ENCODE results near the gene LIFR. TPM values are rescaled to one million over a fixed set of nuclear protein-coding genes. Genes with fewer than 3 reads are reported as not detected.
A peak's percentile ranks its signal among the peaks of the same experiment; 100 is the strongest.

Gene LIFR
- total and polyA plus RNA-seq, 11 donors = 12.6 to 66.8 (median 38.5) TPM

DNA sequence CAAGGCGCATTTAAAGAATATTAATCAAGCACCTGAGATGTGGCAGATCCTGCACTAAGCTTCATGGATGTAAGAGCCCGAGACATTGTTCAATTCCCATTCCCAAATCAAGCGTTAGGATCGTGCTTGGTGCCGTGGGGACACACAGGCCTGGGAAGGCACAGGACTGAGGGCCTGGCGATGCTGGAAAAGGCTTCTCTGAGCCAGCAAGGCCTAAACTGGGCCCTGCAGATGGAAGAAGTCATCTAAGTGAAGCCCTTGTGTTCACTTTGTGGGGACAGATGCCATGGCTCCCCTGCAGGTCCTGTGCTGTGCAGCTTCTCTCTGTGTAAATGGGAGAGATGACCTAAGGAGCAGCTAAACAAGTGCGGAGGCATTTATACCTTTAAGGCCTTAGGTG lies 83.9 kb downstream of the LIFR start:
- 92 to 95% (median 93%) methylated on average over 7 of the region's 7 CpGs for WGBS, 4 donors
- no peaks in the 10 kb centered on the region for H3K9me3 ChIP-seq
- intact Hi-C loops (cut with DNase I) = no loop called here
- H3K36me3 ChIP-seq = peaks cover 0 to 8% (median 0%) of the 10 kb centered on the region in 9 donors
- no peak overlapping the region for H3K4me3 ChIP-seq
- peaks cover 0 to 39% (median 0%) of the 10 kb centered on the region in 9 donors for H3K27me3 ChIP-seq
- DNase-seq (no peak), ATAC-seq (no peak)
- H3K4me1 ChIP-seq = peaks cover 8 to 41% (median 23%) of the 10 kb centered on the region in 12 donors
- TF ChIP-seq, protein P1, sequence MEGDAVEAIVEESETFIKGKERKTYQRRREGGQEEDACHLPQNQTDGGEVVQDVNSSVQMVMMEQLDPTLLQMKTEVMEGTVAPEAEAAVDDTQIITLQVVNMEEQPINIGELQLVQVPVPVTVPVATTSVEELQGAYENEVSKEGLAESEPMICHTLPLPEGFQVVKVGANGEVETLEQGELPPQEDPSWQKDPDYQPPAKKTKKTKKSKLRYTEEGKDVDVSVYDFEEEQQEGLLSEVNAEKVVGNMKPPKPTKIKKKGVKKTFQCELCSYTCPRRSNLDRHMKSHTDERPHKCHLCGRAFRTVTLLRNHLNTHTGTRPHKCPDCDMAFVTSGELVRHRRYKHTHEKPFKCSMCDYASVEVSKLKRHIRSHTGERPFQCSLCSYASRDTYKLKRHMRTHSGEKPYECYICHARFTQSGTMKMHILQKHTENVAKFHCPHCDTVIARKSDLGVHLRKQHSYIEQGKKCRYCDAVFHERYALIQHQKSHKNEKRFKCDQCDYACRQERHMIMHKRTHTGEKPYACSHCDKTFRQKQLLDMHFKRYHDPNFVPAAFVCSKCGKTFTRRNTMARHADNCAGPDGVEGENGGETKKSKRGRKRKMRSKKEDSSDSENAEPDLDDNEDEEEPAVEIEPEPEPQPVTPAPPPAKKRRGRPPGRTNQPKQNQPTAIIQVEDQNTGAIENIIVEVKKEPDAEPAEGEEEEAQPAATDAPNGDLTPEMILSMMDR (IDR thresholded peaks at IDR 0.05) = no peak
- TF ChIP-seq POLR2A (IDR thresholded peaks at IDR 0.05) = no peak
- no peak overlapping the region for H3K27ac ChIP-seq

DNA sequence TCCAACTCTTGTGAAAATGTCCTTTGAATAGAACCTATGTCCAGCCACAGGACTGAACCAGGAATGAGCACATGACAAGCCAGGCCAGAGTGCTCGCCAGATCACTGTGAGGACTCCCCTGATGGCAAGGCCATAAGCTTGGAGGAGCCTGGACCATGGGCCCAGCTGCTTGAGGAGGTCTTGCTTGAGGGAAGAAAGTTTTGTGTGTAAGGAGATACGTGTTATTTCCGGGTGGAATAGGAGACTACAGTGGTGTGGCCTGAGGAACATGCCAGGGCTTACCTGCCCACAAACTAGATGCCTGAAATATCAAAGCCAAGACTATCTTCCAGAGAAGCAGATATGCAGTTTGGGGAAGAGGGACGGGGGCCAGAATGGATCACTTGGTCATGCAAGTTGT lies 84.7 kb downstream of the LIFR start:
- intact Hi-C loops (cut with DNase I) = no loop called here
- Histone ChIP-seq H3K27me3 (peaks cover 0 to 38% (median 0%) of the 10 kb centered on the region in 9 donors), H3K27ac (no peak overlapping the region), H3K4me3 (no peak overlapping the region), H3K4me1 (peaks cover 11 to 50% (median 32%) of the 10 kb centered on the region in 12 donors), H3K36me3 (peaks cover 0 to 3% (median 0%) of the 10 kb centered on the region in 9 donors), H3K9me3 (no peaks in the 10 kb centered on the region)
- TF ChIP-seq, protein P1 (IDR thresholded peaks at IDR 0.05) = no peak
- no peak for TF ChIP-seq POLR2A (IDR thresholded peaks at IDR 0.05)
- no peak for DNase-seq
- 97 to 98% (median 98%) methylated on average over 4 of the region's 4 CpGs for WGBS, 4 donors
- no peak for ATAC-seq

DNA sequence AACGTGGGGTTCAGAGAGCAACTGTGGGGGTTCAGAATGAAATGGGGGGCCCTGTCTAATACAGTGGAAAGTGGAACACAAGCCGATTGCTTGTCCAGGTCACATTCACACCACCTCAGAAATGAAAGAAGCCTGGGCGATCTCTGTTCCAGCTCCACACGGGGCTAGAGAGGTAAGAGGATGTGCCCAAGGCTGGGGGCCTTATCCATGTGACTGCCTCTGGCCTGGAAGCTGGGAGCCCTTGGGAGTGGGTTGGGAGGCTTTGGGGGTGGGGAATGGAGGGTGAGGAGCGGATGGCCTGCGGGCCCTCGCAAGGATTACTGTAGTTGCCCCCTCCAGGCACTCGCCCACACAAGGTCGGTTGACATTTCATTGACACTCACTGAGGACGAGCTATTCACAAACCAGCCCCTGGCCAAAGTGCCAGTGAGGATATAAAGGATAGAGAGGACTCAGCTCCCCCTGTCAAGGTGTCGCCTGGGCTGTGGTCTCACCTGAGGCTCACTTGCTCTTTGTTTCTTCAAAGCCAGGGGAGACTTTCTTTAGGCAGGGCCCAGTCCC lies 86.7 kb downstream of the LIFR start:
- H3K4me1 ChIP-seq = peaks cover 11 to 69% (median 50%) of the 10 kb centered on the region in 12 donors
- intact Hi-C loops (cut with DNase I) = loop anchor here in 1 of 10 donors (2.0 kb wide), 1 partner anchor 85 kb away; no protein-coding TSS in a partner anchor
- no peak for ATAC-seq
- peaks cover 0 to 47% (median 0%) of the 10 kb centered on the region in 9 donors for H3K27me3 ChIP-seq
- no peak overlapping the region for H3K4me3 ChIP-seq
- TF ChIP-seq POLR2A (IDR thresholded peaks at IDR 0.05) = no peak
- TF ChIP-seq, protein P1 (IDR thresholded peaks at IDR 0.05) = no peak
- WGBS, 4 donors = 88 to 93% (median 91%) methylated on average over 11 of the region's 11 CpGs
- H3K27ac ChIP-seq = peak overlapping the region; percentile 46 to 85 (median 70)
- H3K9me3 ChIP-seq = no peaks in the 10 kb centered on the region
- DNase-seq = no peak
- H3K36me3 ChIP-seq = no peaks in the 10 kb centered on the region

DNA sequence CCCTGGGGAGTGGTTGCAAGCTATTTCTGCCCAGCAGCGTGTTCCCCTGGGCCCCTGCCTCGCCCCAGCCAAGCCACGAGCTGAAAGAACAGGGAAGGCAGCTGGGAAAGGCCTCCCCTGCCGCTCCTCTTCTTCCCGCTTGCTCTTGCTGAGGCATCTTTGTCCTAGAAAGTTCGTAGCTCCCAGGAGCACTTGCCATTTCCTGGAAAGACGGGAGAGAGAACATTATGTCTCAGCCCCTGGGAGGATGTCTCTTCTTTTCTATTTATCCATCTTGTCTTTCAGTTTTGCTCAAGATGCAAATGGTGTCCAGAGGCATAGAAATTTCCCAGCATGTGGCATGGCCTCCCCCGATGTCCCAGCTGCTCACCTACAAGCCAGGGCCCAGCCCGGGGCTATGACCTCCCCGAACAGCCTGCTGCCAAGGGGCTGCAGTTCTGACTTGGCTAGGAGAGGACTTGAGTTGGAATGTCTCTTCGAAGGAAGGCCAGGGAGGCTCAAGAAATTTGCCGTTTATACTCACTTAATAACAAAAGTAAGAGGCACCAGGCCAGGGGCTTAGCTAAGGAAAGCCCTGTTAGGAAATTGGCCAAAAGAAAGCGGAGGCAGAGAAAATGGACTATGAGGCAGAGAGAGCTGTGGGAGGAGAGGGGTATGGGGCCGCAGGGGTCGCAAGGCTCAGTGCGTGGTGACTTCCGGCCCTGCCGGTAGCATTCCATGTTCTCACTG lies 87.3 kb downstream of the LIFR start:
- Histone ChIP-seq H3K27me3 (peaks cover 0 to 47% (median 0%) of the 10 kb centered on the region in 9 donors), H3K4me3 (peak overlapping the region in 4 of 12 donors; percentile 7 to 21 (median 12)), H3K4me1 (peaks cover 11 to 75% (median 56%) of the 10 kb centered on the region in 12 donors), H3K9me3 (no peaks in the 10 kb centered on the region), H3K36me3 (no peaks in the 10 kb centered on the region), H3K27ac (peak overlapping the region; percentile 62 to 88 (median 79))
- TF ChIP-seq, protein P1 (IDR thresholded peaks at IDR 0.05) = no peak
- TF ChIP-seq POLR2A (IDR thresholded peaks at IDR 0.05) = no peak
- intact Hi-C loops (cut with DNase I) = loop anchor here in 1 of 10 donors (2.0 kb wide), 1 partner anchor 86 kb away; no protein-coding TSS in a partner anchor
- DNase-seq = peak; percentile 62 to 87 (median 83)
- WGBS, 4 donors = 60 to 65% (median 64%) methylated on average over 18 of the region's 18 CpGs
- peak; percentile 5 to 35 (median 24) for ATAC-seq

All from heart left ventricle (tissue), 16 donors.